Uterus (tissue), 4 donors: ENCODE data around the gene YWHAG. TPM values are rescaled to one million over a fixed set of nuclear protein-coding genes. Genes with fewer than 3 reads are reported as not detected.
A peak's percentile ranks its signal among the peaks of the same experiment; 100 is the strongest.
"Not testable (repeated sequence)": the region's sequence is repeated elsewhere in the genome, so short reads cannot be mapped to it uniquely, and the experiment has no call there.

ENCODE experiments used
- DNase-seq, 2 donors: peaks; one replicate each; pipeline ENCODE4 v3.0.0-alpha.2; 2019 to 2020
- H3K27ac ChIP-seq, 2 donors: fragments of 200-600 bp; sonication (generic); 1 replicate in 1 of 2; 2 replicates in 1 of 2; pipeline ENCODE4 v1.5.1; 2016 to 2018
- H3K27me3 ChIP-seq, 2 donors: fragments of 200-600 bp; sonication (generic); one replicate each; pipeline ENCODE4 v1.5.1; 2018 to 2019; ENCODE audit warnings: control low read depth in 1 of 2
- H3K36me3 ChIP-seq, 2 donors: fragments of 200-600 bp; sonication (generic); one replicate each; pipeline ENCODE4 v1.5.1; 2019; ENCODE audit warnings: control low read depth in 1 of 2
- H3K4me1 ChIP-seq, 2 donors: fragments of 200-600 bp; sonication (generic); one replicate each; pipeline ENCODE4 v1.5.1; 2018 to 2019; ENCODE audit warnings: control low read depth in 1 of 2
- H3K4me3 ChIP-seq, 2 donors: fragments of 200-600 bp; sonication (generic); 1 replicate in 1 of 2; 2 replicates in 1 of 2; pipeline ENCODE4 v1.5.1; 2018 to 2019; ENCODE audit warnings: mild to moderate bottlenecking in 1 of 2
- H3K9me3 ChIP-seq, 2 donors: fragments of 200-600 bp; sonication (generic); one replicate each; pipeline ENCODE4 v1.5.1; 2019; ENCODE audit warnings: control low read depth in 1 of 2
- POLR2A ChIP-seq, 2 donors: fragments of 450-650 bp; IDR thresholded peaks; one replicate each; pipeline ENCODE4 v1.6.1; 2016; ENCODE audit warnings: antibody characterized with exemption in 2 of 2, mild to moderate bottlenecking in 1 of 2, moderate library complexity in 1 of 2
- intact Hi-C: fragments of 100-400 bp; cut with DNase I; formaldehyde crosslinking; loops from one replicate; pipeline ENCODE4 v1.15.1; 2023; ENCODE audit warnings: low total_unique reads
- total RNA-seq, 4 donors: library from RNA; depleted of rRNA in 3 of 4; stranded (reverse); fragments of >200 nt in 3 of 4; gene quantifications; one replicate each; pipeline versions ENCODE4 v1.1.0 to v1.2.4, GENCODE V29; 2014 to 2023
- TF ChIP-seq, protein P1 (sequence below), 4 experiments: fragments of 200-600 bp in 2 of 4; fragments of 450-650 bp in 2 of 4; sonication (generic) in 2 of 4; IDR thresholded peaks; one replicate each; pipeline ENCODE4 v1.5.1; 2016 to 2019; ENCODE audit warnings: antibody characterized with exemption in 4 of 4, mild to moderate bottlenecking in 2 of 4, moderate library complexity in 1 of 4
- donor health status: DM: yes; HTN: yes; CAD: no.

Gene YWHAG
- total RNA-seq, 4 donors from 2014 or later, result 17.9 to 109 (median 50.4) TPM

DNA sequence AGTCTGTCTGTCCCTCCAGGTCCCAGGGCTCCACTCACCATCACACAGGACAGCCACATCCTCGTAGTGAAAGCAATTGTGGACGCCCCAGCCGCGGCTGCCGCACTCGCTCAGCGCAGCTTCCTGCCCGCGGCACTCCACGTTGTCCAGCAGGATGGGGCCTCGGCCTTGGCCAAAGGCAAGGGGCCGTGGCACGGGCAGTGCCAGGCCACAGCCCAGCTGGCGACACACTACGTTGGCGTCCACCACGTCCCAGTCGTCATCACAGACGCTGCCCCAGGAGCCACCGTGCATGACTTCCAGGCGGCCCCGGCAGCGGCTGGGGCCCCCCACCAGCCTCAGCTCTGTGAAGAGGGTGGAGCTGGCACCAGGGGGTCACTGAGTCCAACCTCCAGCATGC is 41.5 kb upstream of the YWHAG start:
- no peaks in the 10 kb centered on the region for H3K36me3 ChIP-seq
- no peak overlapping the region for H3K4me3 ChIP-seq
- H3K9me3 ChIP-seq, result no peaks in the 10 kb centered on the region
- intact Hi-C loops, result no loop called here
- no peaks in the 10 kb centered on the region for H3K27me3 ChIP-seq
- DNase-seq, result no peak
- H3K27ac ChIP-seq, result no peak overlapping the region
- TF ChIP-seq, protein P1, sequence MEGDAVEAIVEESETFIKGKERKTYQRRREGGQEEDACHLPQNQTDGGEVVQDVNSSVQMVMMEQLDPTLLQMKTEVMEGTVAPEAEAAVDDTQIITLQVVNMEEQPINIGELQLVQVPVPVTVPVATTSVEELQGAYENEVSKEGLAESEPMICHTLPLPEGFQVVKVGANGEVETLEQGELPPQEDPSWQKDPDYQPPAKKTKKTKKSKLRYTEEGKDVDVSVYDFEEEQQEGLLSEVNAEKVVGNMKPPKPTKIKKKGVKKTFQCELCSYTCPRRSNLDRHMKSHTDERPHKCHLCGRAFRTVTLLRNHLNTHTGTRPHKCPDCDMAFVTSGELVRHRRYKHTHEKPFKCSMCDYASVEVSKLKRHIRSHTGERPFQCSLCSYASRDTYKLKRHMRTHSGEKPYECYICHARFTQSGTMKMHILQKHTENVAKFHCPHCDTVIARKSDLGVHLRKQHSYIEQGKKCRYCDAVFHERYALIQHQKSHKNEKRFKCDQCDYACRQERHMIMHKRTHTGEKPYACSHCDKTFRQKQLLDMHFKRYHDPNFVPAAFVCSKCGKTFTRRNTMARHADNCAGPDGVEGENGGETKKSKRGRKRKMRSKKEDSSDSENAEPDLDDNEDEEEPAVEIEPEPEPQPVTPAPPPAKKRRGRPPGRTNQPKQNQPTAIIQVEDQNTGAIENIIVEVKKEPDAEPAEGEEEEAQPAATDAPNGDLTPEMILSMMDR (IDR thresholded peaks at IDR 0.05), result no peak
- no peak for TF ChIP-seq POLR2A (IDR thresholded peaks at IDR 0.05)
- no peaks in the 10 kb centered on the region for H3K4me1 ChIP-seq

DNA sequence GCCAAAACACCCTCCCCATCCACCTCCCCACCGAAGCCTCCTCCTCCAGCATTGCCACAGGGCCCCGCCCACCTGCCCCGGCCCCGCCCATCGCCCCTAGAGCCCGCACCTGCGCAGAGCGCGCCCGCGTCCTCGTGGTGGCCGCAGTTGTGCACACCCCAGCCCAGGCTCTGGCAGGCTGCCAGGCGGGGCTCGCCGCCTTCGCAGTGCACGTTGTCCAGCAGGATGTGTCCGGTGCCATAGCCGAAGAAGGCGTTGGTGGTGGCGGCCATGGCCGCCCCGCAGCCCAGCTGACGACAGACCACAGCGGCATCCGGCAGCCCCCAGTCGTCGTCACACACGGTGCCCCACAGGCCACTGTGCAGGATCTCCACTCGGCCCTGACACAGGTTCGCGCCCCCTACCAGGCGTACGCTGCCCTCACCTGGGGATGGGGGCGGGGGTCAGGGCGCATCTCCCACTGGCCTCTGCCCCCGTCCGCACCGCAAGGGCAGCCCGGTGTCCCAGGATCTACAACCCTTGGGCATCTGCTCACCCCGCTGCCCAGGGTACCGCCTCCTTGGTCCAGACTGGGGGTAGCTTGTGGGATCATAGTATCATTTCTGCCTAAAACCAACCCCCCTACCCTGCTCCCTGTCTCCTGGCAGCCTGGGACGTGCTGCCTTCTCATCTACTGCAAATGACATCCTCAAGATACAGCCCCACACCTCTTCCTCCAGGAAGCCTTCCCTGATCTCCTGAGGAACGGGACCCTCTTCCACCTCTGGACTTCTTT is 38.8 kb upstream of the YWHAG start:
- peak in 1 of 2 donors; percentile 38 for TF ChIP-seq POLR2A (IDR thresholded peaks at IDR 0.05)
- TF ChIP-seq, protein P1 (IDR thresholded peaks at IDR 0.05), result no peak
- intact Hi-C loops, result no loop called here

DNA sequence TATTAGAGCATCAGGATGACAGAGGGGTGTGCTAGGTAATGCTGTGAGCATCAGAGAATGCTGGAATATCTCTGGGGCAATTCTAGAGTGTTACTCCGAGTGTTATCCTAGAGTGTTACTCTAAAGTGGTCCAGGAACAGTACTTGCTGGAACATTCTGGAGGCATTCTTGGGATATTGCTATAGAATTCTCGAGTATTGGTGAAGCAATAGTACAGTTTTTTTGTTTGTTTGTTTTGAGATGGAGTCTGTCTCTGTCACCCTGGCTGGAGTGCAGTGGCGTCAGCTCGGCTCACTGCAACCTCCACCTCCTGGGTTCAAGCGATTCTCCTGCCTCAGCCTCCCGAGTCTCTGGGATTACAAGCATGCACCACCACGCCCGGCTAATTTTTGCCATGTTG is 38.1 kb upstream of the YWHAG start:
- H3K4me3 ChIP-seq, result peak overlapping the region in 1 of 2 donors; percentile 49
- no peak overlapping the region for H3K27ac ChIP-seq
- no peaks in the 10 kb centered on the region for H3K9me3 ChIP-seq
- H3K36me3 ChIP-seq, result no peaks in the 10 kb centered on the region
- intact Hi-C loops, result no loop called here
- H3K27me3 ChIP-seq, result no peaks in the 10 kb centered on the region
- TF ChIP-seq, protein P1 (IDR thresholded peaks at IDR 0.05), result no peak
- TF ChIP-seq POLR2A (IDR thresholded peaks at IDR 0.05), result no peak
- no peak for DNase-seq
- H3K4me1 ChIP-seq, result no peaks in the 10 kb centered on the region

More for the DNA sequence above, 38.8 kb upstream of the YWHAG start:
- Histone ChIP-seq H3K27ac (peak overlapping the region in 1 of 2 donors; percentile 67), H3K9me3 (no peaks in the 10 kb centered on the region), H3K4me1 (no peaks in the 10 kb centered on the region), H3K36me3 (no peaks in the 10 kb centered on the region), H3K4me3 (peak overlapping the region; percentile 21 to 49), H3K27me3 (no peaks in the 10 kb centered on the region)
- DNase-seq, result peak; percentile 81 to 83

DNA sequence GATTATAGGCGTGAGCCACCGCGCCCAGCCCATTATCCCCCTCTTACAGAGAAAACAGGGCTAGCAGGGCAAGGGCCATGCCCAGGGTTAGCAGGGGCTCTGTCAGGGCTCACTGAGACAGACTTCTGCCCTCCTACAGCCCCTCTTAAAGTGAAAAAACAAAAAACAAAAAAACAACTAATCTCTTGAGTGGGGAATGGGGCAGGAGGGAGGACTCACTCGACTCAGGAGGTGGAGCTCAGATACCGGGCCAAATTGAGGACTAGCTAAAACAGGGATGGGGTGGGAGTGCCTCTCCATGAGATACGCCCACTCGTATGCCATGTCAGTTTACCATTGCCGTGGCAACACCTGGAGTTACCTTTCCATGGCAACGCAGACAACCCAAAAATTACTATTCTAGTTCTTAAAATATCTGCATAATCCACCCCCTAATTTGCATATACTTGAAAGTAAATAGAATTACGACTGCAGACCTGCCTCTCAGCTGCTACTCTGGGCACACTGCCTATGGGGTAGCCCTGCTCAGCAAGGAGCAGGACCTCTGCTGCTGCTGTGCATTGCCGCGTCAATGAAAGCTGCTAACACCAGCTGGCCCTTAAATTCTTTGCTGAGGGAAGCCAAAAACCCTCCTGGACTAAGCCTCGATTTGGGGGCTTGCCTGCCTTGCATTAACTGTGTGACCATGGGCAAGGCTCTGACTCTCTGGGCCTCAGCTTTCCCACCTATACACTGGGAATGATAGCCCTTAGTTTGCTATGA is 37.4 kb upstream of the YWHAG start:
- TF ChIP-seq, protein P1 (IDR thresholded peaks at IDR 0.05), result no peak
- no peak for TF ChIP-seq POLR2A (IDR thresholded peaks at IDR 0.05)
- Histone ChIP-seq H3K9me3 (no peaks in the 10 kb centered on the region), H3K27ac (no peak overlapping the region), H3K27me3 (no peaks in the 10 kb centered on the region), H3K4me1 (no peaks in the 10 kb centered on the region), H3K36me3 (no peaks in the 10 kb centered on the region), H3K4me3 (no peak overlapping the region)
- no peak for DNase-seq
- intact Hi-C loops, result no loop called here

DNA sequence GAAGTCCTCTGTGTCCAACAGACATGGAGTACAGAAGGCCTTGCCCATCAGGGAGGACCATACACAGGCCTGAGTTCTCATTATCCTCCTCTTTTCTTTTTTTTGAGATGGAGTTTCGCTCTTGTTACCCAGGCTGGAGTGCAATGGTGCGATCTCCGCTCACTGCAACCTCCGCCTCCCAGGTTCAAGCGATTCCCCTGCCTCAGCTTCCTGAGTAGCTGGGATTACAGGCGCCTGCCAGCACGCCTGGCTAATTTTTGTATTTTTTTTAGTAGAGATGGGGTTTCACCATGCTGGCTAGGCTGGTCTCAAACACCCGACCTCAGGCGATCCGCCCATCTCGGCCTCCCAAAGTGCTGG is 36.8 kb upstream of the YWHAG start:
- H3K36me3 ChIP-seq, H3K27me3 ChIP-seq, H3K4me3 ChIP-seq, H3K4me1 ChIP-seq, H3K9me3 ChIP-seq, DNase-seq, H3K27ac ChIP-seq, intact Hi-C loops: not testable (repeated sequence)
